ENCODE data around the gene RNASEH2B. TPM values are rescaled to one million over a fixed set of nuclear protein-coding genes. Genes with fewer than 3 reads are reported as not detected.

Gene RNASEH2B
- polyA plus RNA-seq, 2 of the 4 experiments (the other 2 are of a cell fraction) = 27.5 to 73.5 TPM

GRCh38 chr13:50889317-50889716 lies 20.3 kb upstream of the RNASEH2B start:
- no peak for TF ChIP-seq EHF (CRISPR knock-in tag; IDR thresholded peaks at IDR 0.05)
- TF ChIP-seq ZFP36 (IDR thresholded peaks at IDR 0.05; ENCODE audit: borderline replicate concordance, partially characterized antibody) = no peak
- TF ChIP-seq FOSL2 (IDR thresholded peaks at IDR 0.05) = no peak
- TF ChIP-seq FOSL2 (CRISPR knock-in tag; IDR thresholded peaks at IDR 0.05) = no peak
- no peak for TF ChIP-seq FOSB (CRISPR knock-in tag; IDR thresholded peaks at IDR 0.05)
- TF ChIP-seq E2F6 (IDR thresholded peaks at IDR 0.05; ENCODE audit: borderline replicate concordance, low read depth) = no peak
- no peak for TF ChIP-seq MAZ (IDR thresholded peaks at IDR 0.05; ENCODE audit: borderline replicate concordance, low read depth, low read length)
- TF ChIP-seq NFE2L2 (conservative IDR thresholded peaks at IDR 0.05; ENCODE audit: low read length) = no peak
- TF ChIP-seq RNF2 (IDR thresholded peaks at IDR 0.05; ENCODE audit: borderline replicate concordance, low read depth) = no peak
- no peak for TF ChIP-seq HDAC2 (IDR thresholded peaks at IDR 0.05)
- no peak for FAIRE-seq
- H3K9me3 ChIP-seq = no peaks in the 10 kb centered on the region
- no peak overlapping the region for H3K4me2 ChIP-seq
- ATAC-seq = no peak
- no peak overlapping the region for H3K4me3 ChIP-seq
- WGBS (ENCODE audit: missing lambda C conversion rate) = 0% methylated on average over 1 of the region's 1 CpG
- DNase-seq (ENCODE audit: low read depth in 1 of 2, low spot score in 1 of 2) = no peak
- no peak overlapping the region for H3K27ac ChIP-seq
- ChIA-PET POLR2A (interaction anchor here (0.6 kb wide), 1 partner anchor 115 kb away, joined by 10 read pairs; no protein-coding TSS in a partner anchor), CTCF (no interaction called here)
- no peaks in the 10 kb centered on the region for H3K4me1 ChIP-seq

- ChIA-PET POLR2A (no interaction called here), CTCF (interaction anchor here (1.4 kb wide), 1 partner anchor 21 kb away, joined by 5 read pairs; no protein-coding TSS in a partner anchor)
- Histone ChIP-seq H3K4me3 (no peak overlapping the region), H3K27ac (no peak overlapping the region), H3K9me3 (no peaks in the 10 kb centered on the region), H3K4me1 (no peaks in the 10 kb centered on the region), H3K4me2 (no peak overlapping the region)
- ATAC-seq (no peak), DNase-seq (ENCODE audit: low read depth in 1 of 2, low spot score in 1 of 2) (no peak), FAIRE-seq (no peak)
- TF ChIP-seq HOXB13 (CRISPR knock-in tag; IDR thresholded peaks at IDR 0.05; ENCODE audit: low read depth) (no peak), EP300 (IDR thresholded peaks at IDR 0.05) (no peak), ZFP36 (IDR thresholded peaks at IDR 0.05; ENCODE audit: borderline replicate concordance, partially characterized antibody) (no peak), USF2 (IDR thresholded peaks at IDR 0.05) (no peak), POLR2AphosphoS2 (conservative IDR thresholded peaks at IDR 0.05; ENCODE audit: low read length) (no peak), CHD4 (IDR thresholded peaks at IDR 0.05; ENCODE audit: borderline replicate concordance) (no peak), PBX3 (IDR thresholded peaks at IDR 0.05) (no peak), SMC3 (IDR thresholded peaks at IDR 0.05) (no peak), FOSL2 (IDR thresholded peaks at IDR 0.05) (no peak), FOSL2 (CRISPR knock-in tag; IDR thresholded peaks at IDR 0.05) (no peak)
Observed at GRCh38 chr13:50891206-50891605, 18.4 kb upstream of the RNASEH2B start.

GRCh38 chr13:50892210-50892944 lies 17.2 kb upstream of the RNASEH2B start:
- no peaks in the 10 kb centered on the region for H3K4me1 ChIP-seq
- no peak for TF ChIP-seq ESRRA (IDR thresholded peaks at IDR 0.05; ENCODE audit: borderline replicate concordance, low read length)
- TF ChIP-seq CEBPB (IDR thresholded peaks at IDR 0.05) = no peak
- TF ChIP-seq CBX2 (IDR thresholded peaks at IDR 0.05; ENCODE audit: borderline replicate concordance, low read depth) = no peak
- no peak for TF ChIP-seq NR3C1 (IDR thresholded peaks at IDR 0.05)
- TF ChIP-seq HES2 (IDR thresholded peaks at IDR 0.05) = no peak
- TF ChIP-seq USF2 (IDR thresholded peaks at IDR 0.05) = no peak
- TF ChIP-seq RARB (CRISPR knock-in tag; IDR thresholded peaks at IDR 0.05) = no peak
- no peak for TF ChIP-seq HEYL (CRISPR knock-in tag; IDR thresholded peaks at IDR 0.05)
- no peak for TF ChIP-seq KDM5A (IDR thresholded peaks at IDR 0.05)
- TF ChIP-seq FOXS1 (CRISPR knock-in tag; IDR thresholded peaks at IDR 0.05) = no peak
- TF ChIP-seq RCOR1 (IDR thresholded peaks at IDR 0.05; ENCODE audit: low read depth, low read length) = no peak
- no peak for TF ChIP-seq ZC3H11A (IDR thresholded peaks at IDR 0.05)
- no peak for TF ChIP-seq NFE2L2 (conservative IDR thresholded peaks at IDR 0.05; ENCODE audit: low read length)
- no peak for TF ChIP-seq EP300 (IDR thresholded peaks at IDR 0.05)
- TF ChIP-seq HOXB13 (CRISPR knock-in tag; IDR thresholded peaks at IDR 0.05; ENCODE audit: low read depth) = no peak
- TF ChIP-seq GATA3 (IDR thresholded peaks at IDR 0.05; ENCODE audit: borderline replicate concordance) = no peak
- TF ChIP-seq RNF2 (IDR thresholded peaks at IDR 0.05; ENCODE audit: borderline replicate concordance, low read depth) = no peak
- no peak for TF ChIP-seq BHLHE40 (IDR thresholded peaks at IDR 0.05; ENCODE audit: low read depth, low read length)
- TF ChIP-seq HDAC2 (IDR thresholded peaks at IDR 0.05) = no peak
- DNase-seq (ENCODE audit: low read depth in 1 of 2, low spot score in 1 of 2) (no peak), ATAC-seq (no peak), FAIRE-seq (no peak)
- CTCF ChIA-PET = interaction anchor here (1.4 kb wide), 1 partner anchor 20 kb away, joined by 5 read pairs; no protein-coding TSS in a partner anchor
- H3K27ac ChIP-seq = no peak overlapping the region
- no peak overlapping the region for H3K4me2 ChIP-seq
- no peak overlapping the region for H3K4me3 ChIP-seq
- POLR2A ChIA-PET = no interaction called here
- no peaks in the 10 kb centered on the region for H3K9me3 ChIP-seq
- WGBS (ENCODE audit: missing lambda C conversion rate) = 53% methylated on average over 7 of the region's 7 CpGs
